OCI-LY3 (cell line): Measurements from ENCODE around the gene DCLK1.

Experiments
- H2AFZ ChIP-seq: fragments of 200-600, 300-600 bp; shearing (Covaris generic); 2 replicates; pipeline ENCODE4 v1.6.0; 2014; ENCODE audit warnings: antibody characterized with exemption, low read depth, low read length
- H3K27ac ChIP-seq: fragments of 200-600, 300-600 bp; sonication (generic); 2 replicates; pipeline ENCODE4 v1.5.1; 2014; ENCODE audit warnings: mild to moderate bottlenecking, low read length, moderate library complexity, mixed read lengths
- H3K27me3 ChIP-seq: fragments of 200-600, 300-600 bp; sonication (generic); 2 replicates; pipeline ENCODE4 v1.6.1; 2014; ENCODE audit warnings: low read depth, low read length, mixed read lengths
- H3K36me3 ChIP-seq: fragments of 200-600, 300-600 bp; sonication (generic); replicated peaks from 2 replicates; pipeline ENCODE3; 2014; ENCODE audit warnings: low read depth, low read length, mixed read lengths
- H3K4me1 ChIP-seq: fragments of 300-600, 200-600 bp; sonication (generic); 2 replicates; pipeline ENCODE4 v1.6.1; 2014; ENCODE audit warnings: low read length, mixed read lengths
- H3K4me2 ChIP-seq: fragments of 200-600, 300-600 bp; sonication (generic); 2 replicates; pipeline ENCODE4 v1.6.1; 2014; ENCODE audit warnings: low read length, mixed read lengths
- H3K4me3 ChIP-seq: fragments of 300-600, 200-600 bp; sonication (generic); 2 replicates; pipeline ENCODE4 v1.5.1; 2014; ENCODE audit warnings: antibody characterized with exemption, mild to moderate bottlenecking, low read length, moderate library complexity
- H3K79me2 ChIP-seq: fragments of 300-600, 200-600 bp; shearing (Covaris generic); 2 replicates; pipeline ENCODE4 v1.6.1; 2014; ENCODE audit warnings: mild to moderate bottlenecking, low read length, mixed read lengths
- H3K9ac ChIP-seq: fragments of 300-600, 200-600 bp; shearing (Covaris generic); 2 replicates; pipeline ENCODE4 v1.6.0; 2014; ENCODE audit warnings: mild to moderate bottlenecking, low read length, moderate library complexity
- H3K9me3 ChIP-seq: fragments of 200-600, 300-600 bp; shearing (Covaris generic); 2 replicates; pipeline ENCODE4 v1.6.1; 2014; ENCODE audit warnings: low read length, mixed read lengths; ENCODE audit not compliant: insufficient read depth
- H4K20me1 ChIP-seq: fragments of 200-600, 300-600 bp; sonication (generic); 2 replicates; pipeline ENCODE4 v1.6.1; 2016; ENCODE audit warnings: low read length, mixed read lengths; ENCODE audit not compliant: insufficient read depth
- CTCF ChIP-seq: fragments of 200-600, 300-600 bp; sonication (generic); IDR thresholded peaks from 2 replicates; pipeline ENCODE4 v1.5.1; 2014; ENCODE audit warnings: antibody characterized with exemption, low read length, low read depth
- EZH2phosphoT487 ChIP-seq: fragments of 200-600 bp; shearing (Covaris generic); IDR thresholded peaks from 2 replicates; pipeline ENCODE4 v1.6.1; 2018; ENCODE audit warnings: antibody characterized with exemption, mixed run types, low read depth

DCLK1 gene

GRCh38 chr13:35888457-35888883 is 242.7 kb downstream of the DCLK1 start:
- Histone ChIP-seq H3K9ac (no peak overlapping the region), H3K4me3 (no peak overlapping the region), H2AFZ (no peak overlapping the region), H3K9me3 (no peaks in the 10 kb centered on the region), H3K36me3 (no peaks in the 10 kb centered on the region), H3K79me2 (no peaks in the 10 kb centered on the region), H3K27me3 (0 out of 2 replicates have a peak, but pooled peaks cover 16% of the 10 kb centered on the region), H3K4me2 (no peak overlapping the region), H3K27ac (no peak overlapping the region), H3K4me1 (no peaks in the 10 kb centered on the region), H4K20me1 (no peaks in the 10 kb centered on the region)
- no peak for TF ChIP-seq CTCF
- no peak for TF ChIP-seq EZH2phosphoT487

- Histone ChIP-seq H4K20me1 (no peaks in the 10 kb centered on the region), H3K4me2 (no peak overlapping the region), H2AFZ (no peak overlapping the region), H3K9ac (no peak overlapping the region), H3K4me3 (no peak overlapping the region), H3K9me3 (no peaks in the 10 kb centered on the region), H3K27me3 (0 out of 2 replicates have a peak, but pooled peaks cover 13% of the 10 kb centered on the region), H3K4me1 (no peaks in the 10 kb centered on the region), H3K36me3 (no peaks in the 10 kb centered on the region), H3K79me2 (no peaks in the 10 kb centered on the region), H3K27ac (no peak overlapping the region)
- TF ChIP-seq EZH2phosphoT487 (no peak), CTCF (no peak)
These were observed 244.0 kb downstream of the DCLK1 start for GRCh38 chr13:35887115-35887666.

- Histone ChIP-seq H2AFZ (no peak overlapping the region), H3K36me3 (no peaks in the 10 kb centered on the region)
These were observed 244.7 kb downstream of the DCLK1 start for GRCh38 chr13:35886332-35887114.

More at GRCh38 chr13:35886332-35887114, 244.7 kb downstream of the DCLK1 start:
- no peak overlapping the region for H3K9ac ChIP-seq
- H3K27ac ChIP-seq: no peak overlapping the region
- 0 out of 2 replicates have a peak, but pooled peaks cover 8% of the 10 kb centered on the region for H3K27me3 ChIP-seq
- no peak overlapping the region for H3K4me3 ChIP-seq
- H3K4me1 ChIP-seq: no peaks in the 10 kb centered on the region
- TF ChIP-seq CTCF: no peak
- no peak for TF ChIP-seq EZH2phosphoT487
- H3K9me3 ChIP-seq: no peaks in the 10 kb centered on the region
- no peaks in the 10 kb centered on the region for H4K20me1 ChIP-seq
- H3K79me2 ChIP-seq: no peaks in the 10 kb centered on the region
- H3K4me2 ChIP-seq: no peak overlapping the region
